HCT116 (cell line): ENCODE data around the gene UPK3B. TPM values are rescaled to one million over a fixed set of nuclear protein-coding genes. Genes with fewer than 3 reads are reported as not detected.
"Not testable (repeated sequence)": the region's sequence is repeated elsewhere in the genome, so short reads cannot be mapped to it uniquely, and the experiment has no call there.

Experiments
- ATAC-seq: fragments of 200-7000 bp; cut with Tn5 transposase; 2 replicates; pipeline ENCODE4 v1.9.1; 2020; ENCODE audit warnings: mild to moderate bottlenecking, moderate library complexity
- BruUV-seq: library from RNA; stranded (reverse); fragments of 400-500 nt; replicated peaks from 2 replicates; lab custom pipeline; 2021; lab: Mats Ljungman, UMichigan
- CTCF ChIA-PET: fragments of 300-600 bp; sonication (Branson Sonifier 250); formaldehyde crosslinking; loops from one replicate; lab custom pipeline; 2021; ENCODE audit warnings: antibody characterized with exemption; lab: Charles Lee
- POLR2A ChIA-PET: fragments of 300-600, 350-600 bp; sonication (Branson Sonifier 250); formaldehyde crosslinking; loops from one replicate; lab custom pipeline; 2021; ENCODE audit warnings: antibody characterized with exemption; lab: Charles Lee
- RAD21 ChIA-PET, 2 experiments: fragments of 300-600 bp; sonication (Branson Sonifier 250); formaldehyde crosslinking; loops; one replicate each; lab custom pipeline; 2023; ENCODE audit warnings: low total read pairs in 2 of 2; ENCODE audit not compliant: uncharacterized antibody in 2 of 2, unreplicated experiment in 2 of 2, low non-redundant PET in 1 of 2; lab: Charles Lee
- DNase-seq: peaks from one replicate; pipeline ENCODE4 v3.0.0-alpha.2; 2010; ENCODE audit warnings: low read depth, low spot score
- H2AFZ ChIP-seq: fragments of 200-600 bp; shearing (Covaris generic), sonication (generic); 2 replicates; pipeline ENCODE4 v1.6.1; 2017; ENCODE audit warnings: low read depth, mixed run types, mixed read lengths, antibody characterized with exemption, low read length; ENCODE audit not compliant: poor library complexity, severe bottlenecking
- H3K27ac ChIP-seq: 2 replicates; pipeline ENCODE4 v1.5.1; 2012; ENCODE audit warnings: low read depth, low read length
- H3K27me3 ChIP-seq: fragments of 200-600 bp; sonication (generic); 2 replicates; pipeline ENCODE4 v1.6.1; 2016; ENCODE audit warnings: mixed run types, low read length, mixed read lengths; ENCODE audit not compliant: insufficient read depth
- H3K36me3 ChIP-seq, 2 experiments: fragments of 200-500 bp in 1 of 2; fragments of 200-600 bp in 1 of 2; sonication (Bioruptor generic) in 1 of 2; sonication (generic) in 1 of 2; 2 replicates each; pipeline versions ENCODE4 v1.5.1 to v1.6.1; 2014 to 2016; ENCODE audit warnings: low read length in 2 of 2, inconsistent platforms in 1 of 2, mixed read lengths in 1 of 2, mixed run types in 1 of 2; ENCODE audit not compliant: insufficient read depth in 2 of 2, control insufficient read depth in 1 of 2
- H3K4me1 ChIP-seq, 2 experiments: fragments of 200-600 bp in 1 of 2; sonication (generic) in 1 of 2; 2 replicates each; pipeline versions ENCODE4 v1.5.1 to v1.6.1; 2012 to 2017; ENCODE audit warnings: low read length in 2 of 2, inconsistent platforms in 1 of 2, mild to moderate bottlenecking in 1 of 2, mixed read lengths in 1 of 2, mixed run types in 1 of 2, moderate library complexity in 1 of 2; ENCODE audit not compliant: insufficient read depth in 2 of 2, control insufficient read depth in 1 of 2
- H3K4me2 ChIP-seq: fragments of 200-600 bp; sonication (generic); 2 replicates; pipeline ENCODE4 v1.6.1; 2017; ENCODE audit warnings: mixed run types, low read length, mixed read lengths
- H3K4me3 ChIP-seq, 2 experiments: fragments of 200-600 bp in 1 of 2; sonication (generic) in 1 of 2; replicated peaks in 1 of 2; 2 replicates each; pipeline ENCODE4 v1.5.1; 2011 to 2016; ENCODE audit warnings: low read length in 2 of 2, control low read depth in 1 of 2, low read depth in 1 of 2, mild to moderate bottlenecking in 1 of 2, mixed read lengths in 1 of 2, mixed run types in 1 of 2
- H3K79me2 ChIP-seq: fragments of 200-600 bp; sonication (generic); 2 replicates; pipeline ENCODE4 v1.6.1; 2017; ENCODE audit warnings: mild to moderate bottlenecking, mixed run types, low read length, moderate library complexity, mixed read lengths; ENCODE audit not compliant: insufficient read depth
- H3K9ac ChIP-seq: fragments of 200-600 bp; sonication (generic); 2 replicates; pipeline ENCODE4 v1.6.1; 2016; ENCODE audit warnings: low read length, mixed read lengths
- H3K9me2 ChIP-seq: fragments of 200-600 bp; sonication (generic), shearing (Covaris generic); 2 replicates; pipeline ENCODE4 v1.6.1; 2017; ENCODE audit warnings: mixed run types, mild to moderate bottlenecking, moderate library complexity; ENCODE audit not compliant: insufficient read depth
- H3K9me3 ChIP-seq, 2 experiments: fragments of 200-500 bp in 1 of 2; fragments of 200-600 bp in 1 of 2; sonication (Bioruptor generic) in 1 of 2; sonication (generic) in 1 of 2; 2 replicates each; pipeline ENCODE4 v1.6.1; 2014 to 2017; ENCODE audit warnings: low read length in 2 of 2, mixed read lengths in 2 of 2, inconsistent platforms in 1 of 2, low read depth in 1 of 2, mild to moderate bottlenecking in 1 of 2, mixed run types in 1 of 2, moderate library complexity in 1 of 2; ENCODE audit not compliant: control insufficient read depth in 1 of 2, insufficient read depth in 1 of 2
- H4K20me1 ChIP-seq: fragments of 200-600 bp; sonication (generic), shearing (Covaris generic); 2 replicates; pipeline ENCODE4 v1.6.1; 2017; ENCODE audit warnings: mixed run types, mild to moderate bottlenecking, moderate library complexity; ENCODE audit not compliant: insufficient read depth
- intact Hi-C: fragments of 100-400 bp; cut with micrococcal nuclease; formaldehyde crosslinking; loops from 2 replicates; pipeline ENCODE4 v1.10.0; 2022
- total RNA-seq: library from RNA; stranded (reverse); gene quantifications from one replicate; pipeline ENCODE4 v1.2.1, GENCODE V29; 2021; ENCODE audit not compliant: unreplicated experiment

The UPK3B gene
- total RNA-seq, 1 experiment from 2014 or later = 2.3 TPM

- H3K4me1 ChIP-seq, H3K9me2 ChIP-seq, H3K36me3 ChIP-seq, H3K9ac ChIP-seq, H2AFZ ChIP-seq, H3K27ac ChIP-seq, H3K9me3 ChIP-seq, H3K27me3 ChIP-seq, H3K4me3 ChIP-seq, RAD21 ChIA-PET, BruUV-seq, CTCF ChIA-PET, H3K4me2 ChIP-seq, H4K20me1 ChIP-seq, H3K79me2 ChIP-seq, DNase-seq, ATAC-seq, POLR2A ChIA-PET, intact Hi-C loops: not testable (repeated sequence)
Observed at GRCh38 chr7:76531643-76532042, 21.3 kb downstream of the UPK3B start.

- POLR2A ChIA-PET, H3K9me2 ChIP-seq, intact Hi-C loops, H3K27me3 ChIP-seq, ATAC-seq, H2AFZ ChIP-seq, H3K4me3 ChIP-seq, CTCF ChIA-PET, H4K20me1 ChIP-seq, H3K4me1 ChIP-seq, H3K36me3 ChIP-seq, RAD21 ChIA-PET, H3K27ac ChIP-seq, H3K9ac ChIP-seq, DNase-seq, BruUV-seq, H3K79me2 ChIP-seq, H3K9me3 ChIP-seq, H3K4me2 ChIP-seq: not testable (repeated sequence)
Observed at GRCh38 chr7:76543197-76543596, 32.8 kb downstream of the UPK3B start, which contains the start of gene SPDYE16. SPDYE16 (minus strand) TSS chr7:76543297; CDS start chr7:76541459, 1,838 bp downstream.
